Right forelimb (tissue), 1 donor: ENCODE results near the gene RPL7A.
"Not testable (repeated sequence)": the region's sequence is repeated elsewhere in the genome, so short reads cannot be mapped to it uniquely, and the experiment has no call there.

Experiments used
- DNase-seq: peaks from one replicate; pipeline ENCODE4 v3.0.0-alpha.2; 2018

RPL7A gene

DNA sequence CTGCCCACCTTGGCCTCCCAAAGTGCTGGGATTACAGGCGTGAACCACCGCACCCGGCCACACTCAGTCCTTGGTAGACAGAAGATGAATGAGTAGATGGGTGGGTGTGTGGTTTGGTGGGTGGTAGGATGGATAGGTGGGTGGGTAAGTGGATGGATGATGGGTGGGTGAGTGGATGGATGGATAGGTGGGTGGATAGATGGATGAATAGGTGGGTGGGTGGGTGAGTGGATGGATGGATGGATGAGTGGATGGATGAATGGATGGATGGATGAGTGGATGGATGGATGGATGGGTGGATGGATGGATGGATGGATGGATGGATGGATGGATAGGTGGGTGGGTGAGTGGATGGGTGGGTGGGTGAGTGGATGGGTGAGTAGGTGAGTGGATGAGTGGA lies 44.3 kb downstream of the RPL7A start:
- DNase-seq = not testable (repeated sequence)

DNA sequence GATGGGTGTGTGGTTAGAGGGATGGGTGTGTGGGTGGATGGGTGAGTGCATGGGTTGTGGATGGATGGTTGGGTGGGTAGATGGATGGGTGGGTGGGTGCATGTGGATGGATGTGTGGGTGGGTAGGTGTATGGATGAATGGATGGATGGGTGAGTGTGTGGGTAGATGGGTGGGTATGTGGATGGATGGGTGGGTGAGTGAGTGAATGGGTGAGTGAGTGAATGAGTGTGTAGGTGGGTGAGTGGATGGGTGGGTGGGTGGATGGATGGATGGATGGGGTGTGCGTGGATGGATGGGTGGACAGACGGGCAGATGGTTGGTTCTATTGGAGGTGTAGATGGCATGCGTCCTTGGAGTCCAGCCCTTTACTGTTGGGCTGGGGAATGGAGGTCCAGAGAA lies 45.4 kb downstream of the RPL7A start:
- DNase-seq = no peak

DNA sequence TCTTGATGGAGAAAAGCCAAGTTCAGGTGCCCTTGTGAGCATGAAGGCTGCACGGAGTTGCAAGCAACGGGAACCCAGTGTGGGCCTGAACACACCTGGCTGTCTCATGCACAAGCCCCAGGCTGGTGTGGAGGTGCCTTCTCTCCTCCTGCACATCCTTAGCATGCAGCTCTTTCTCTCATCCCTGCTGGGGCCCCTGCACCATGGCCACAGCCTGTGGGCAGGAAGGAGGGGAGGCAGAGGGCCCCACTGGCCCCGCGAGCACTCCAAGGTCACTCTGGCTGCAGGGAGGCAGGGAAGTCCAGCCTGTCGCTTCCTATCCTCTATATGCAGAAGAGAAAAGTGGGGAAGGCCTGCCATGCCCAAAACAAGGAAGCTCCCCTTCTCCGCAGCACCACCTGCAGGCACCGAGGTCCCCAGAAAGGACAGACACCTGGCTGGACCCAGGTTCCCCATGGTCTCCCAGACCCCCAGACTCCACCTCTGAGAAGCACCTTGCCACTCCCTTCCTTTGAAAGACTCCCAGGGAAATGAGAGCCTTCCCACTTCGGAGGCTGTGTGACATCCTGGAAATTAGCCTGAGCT lies 46.8 kb downstream of the RPL7A start:
- no peak for DNase-seq

DNA sequence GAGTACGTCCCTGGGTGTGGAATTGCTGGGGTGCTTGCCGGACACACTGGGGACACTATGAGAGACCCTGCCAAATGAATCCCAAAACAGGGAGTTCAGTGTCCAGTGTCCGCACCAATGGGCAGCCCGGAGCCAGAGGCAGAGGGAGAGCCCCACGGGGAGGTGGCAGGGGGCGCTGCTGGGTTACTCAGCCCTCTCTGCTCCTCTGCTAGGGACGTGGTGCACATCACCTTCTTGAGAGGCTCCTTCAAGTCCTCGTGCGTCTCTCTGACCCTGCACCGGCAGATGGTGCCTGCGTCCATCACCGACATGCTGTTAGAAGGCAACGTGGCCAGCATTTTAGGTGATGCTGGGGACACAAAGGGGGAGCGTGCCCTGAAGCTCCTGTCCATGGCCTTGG lies 48.9 kb downstream of the RPL7A start:
- no peak for DNase-seq

DNA sequence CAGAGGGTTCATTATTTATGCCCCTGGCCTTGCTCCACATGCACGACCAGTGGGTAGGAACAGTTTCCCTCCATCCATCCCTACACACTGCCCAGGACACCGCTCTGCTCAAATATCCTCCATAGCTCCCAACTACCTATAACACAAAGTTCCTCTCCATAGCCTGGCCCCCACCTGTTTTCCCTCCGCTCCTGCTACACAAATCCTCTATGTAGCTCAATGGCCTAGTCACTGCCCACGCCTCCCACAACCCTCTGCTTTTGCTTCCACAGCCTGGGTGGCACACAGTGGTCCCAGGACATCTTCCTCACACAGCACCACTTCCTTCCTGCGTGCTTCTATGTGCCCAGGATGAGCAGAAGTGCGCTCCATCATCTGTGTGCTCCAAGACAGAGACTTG lies 49.4 kb downstream of the RPL7A start:
- DNase-seq = no peak

DNA sequence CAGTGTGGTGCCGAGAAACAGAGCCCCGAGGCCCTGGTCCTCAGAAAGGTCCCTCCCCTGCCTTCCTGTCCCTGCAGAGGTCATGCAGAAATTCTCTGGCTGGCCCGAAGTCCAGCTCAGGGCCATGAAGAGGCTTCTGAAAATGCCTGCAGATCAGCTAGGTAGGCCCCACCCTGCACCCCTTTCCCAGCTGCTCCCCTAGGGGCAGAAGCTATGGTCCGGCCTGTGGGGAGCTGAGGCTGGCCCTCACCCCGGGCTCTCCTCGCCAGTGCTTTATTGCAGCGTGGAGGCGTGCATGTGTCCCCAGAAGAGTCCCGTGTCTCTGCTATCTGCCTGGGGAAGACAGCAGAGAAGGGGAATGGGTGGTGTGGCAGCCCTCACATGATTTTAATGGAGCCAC lies 49.9 kb downstream of the RPL7A start:
- DNase-seq = no peak

DNA sequence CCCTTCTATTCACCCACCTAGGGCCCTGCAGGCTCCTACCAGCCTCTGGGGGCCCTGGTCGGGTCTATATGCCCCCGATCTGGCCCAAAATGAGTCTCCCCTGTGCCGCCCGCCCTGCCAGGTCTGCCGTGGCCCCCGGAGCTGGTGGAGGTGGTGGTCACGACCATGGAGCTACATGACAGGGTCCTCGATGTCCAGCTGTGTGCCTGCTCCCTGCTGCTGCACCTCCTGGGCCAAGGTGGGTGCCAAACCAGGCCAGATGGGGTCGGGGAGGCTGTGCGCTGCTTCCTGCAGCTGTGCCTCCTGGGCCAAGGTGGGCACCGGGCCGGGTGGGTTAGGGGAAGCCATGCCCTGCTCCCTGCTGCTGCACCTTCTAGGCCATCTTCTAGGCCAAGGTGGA lies 52.3 kb downstream of the RPL7A start:
- no peak for DNase-seq
